ENCODE data around the gene TAL2.

DNA sequence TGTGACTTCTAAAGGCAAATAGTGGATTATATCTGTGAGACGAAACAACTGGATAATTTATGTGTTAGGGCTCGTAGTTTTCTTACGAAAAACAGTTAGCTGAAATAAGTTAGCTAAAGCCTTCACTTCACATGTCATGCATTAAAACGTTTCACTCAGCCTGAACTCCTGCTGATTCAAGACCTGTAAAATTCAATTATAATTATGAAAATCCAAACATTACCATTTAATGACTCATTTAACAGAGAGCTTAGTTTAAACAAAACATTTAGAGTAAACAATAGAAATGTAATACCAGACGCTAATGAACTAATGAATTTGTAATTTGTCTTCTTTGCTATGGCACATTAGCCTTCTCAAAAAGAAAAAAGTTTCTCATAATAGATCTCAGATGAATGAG is 1.7 kb downstream of the TAL2 start:
- no peak for TF ChIP-seq POLR2AphosphoS5 (IDR thresholded peaks at IDR 0.05)
- TF ChIP-seq, protein P1, sequence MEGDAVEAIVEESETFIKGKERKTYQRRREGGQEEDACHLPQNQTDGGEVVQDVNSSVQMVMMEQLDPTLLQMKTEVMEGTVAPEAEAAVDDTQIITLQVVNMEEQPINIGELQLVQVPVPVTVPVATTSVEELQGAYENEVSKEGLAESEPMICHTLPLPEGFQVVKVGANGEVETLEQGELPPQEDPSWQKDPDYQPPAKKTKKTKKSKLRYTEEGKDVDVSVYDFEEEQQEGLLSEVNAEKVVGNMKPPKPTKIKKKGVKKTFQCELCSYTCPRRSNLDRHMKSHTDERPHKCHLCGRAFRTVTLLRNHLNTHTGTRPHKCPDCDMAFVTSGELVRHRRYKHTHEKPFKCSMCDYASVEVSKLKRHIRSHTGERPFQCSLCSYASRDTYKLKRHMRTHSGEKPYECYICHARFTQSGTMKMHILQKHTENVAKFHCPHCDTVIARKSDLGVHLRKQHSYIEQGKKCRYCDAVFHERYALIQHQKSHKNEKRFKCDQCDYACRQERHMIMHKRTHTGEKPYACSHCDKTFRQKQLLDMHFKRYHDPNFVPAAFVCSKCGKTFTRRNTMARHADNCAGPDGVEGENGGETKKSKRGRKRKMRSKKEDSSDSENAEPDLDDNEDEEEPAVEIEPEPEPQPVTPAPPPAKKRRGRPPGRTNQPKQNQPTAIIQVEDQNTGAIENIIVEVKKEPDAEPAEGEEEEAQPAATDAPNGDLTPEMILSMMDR (IDR thresholded peaks at IDR 0.05) = no peak
- no peak for TF ChIP-seq EP300 (IDR thresholded peaks at IDR 0.05)
- no peak for TF ChIP-seq POLR2A (IDR thresholded peaks at IDR 0.05; ENCODE audit: low read depth)

All from esophagus muscularis mucosa (tissue), 4 donors.